GM04503 (cell line): ENCODE data around the gene SLC6A13.

Experiments
- DNase-seq: peaks from one replicate; pipeline ENCODE4 v3.0.0-alpha.2; 2012; ENCODE audit warnings: low read depth

SLC6A13 gene

DNA sequence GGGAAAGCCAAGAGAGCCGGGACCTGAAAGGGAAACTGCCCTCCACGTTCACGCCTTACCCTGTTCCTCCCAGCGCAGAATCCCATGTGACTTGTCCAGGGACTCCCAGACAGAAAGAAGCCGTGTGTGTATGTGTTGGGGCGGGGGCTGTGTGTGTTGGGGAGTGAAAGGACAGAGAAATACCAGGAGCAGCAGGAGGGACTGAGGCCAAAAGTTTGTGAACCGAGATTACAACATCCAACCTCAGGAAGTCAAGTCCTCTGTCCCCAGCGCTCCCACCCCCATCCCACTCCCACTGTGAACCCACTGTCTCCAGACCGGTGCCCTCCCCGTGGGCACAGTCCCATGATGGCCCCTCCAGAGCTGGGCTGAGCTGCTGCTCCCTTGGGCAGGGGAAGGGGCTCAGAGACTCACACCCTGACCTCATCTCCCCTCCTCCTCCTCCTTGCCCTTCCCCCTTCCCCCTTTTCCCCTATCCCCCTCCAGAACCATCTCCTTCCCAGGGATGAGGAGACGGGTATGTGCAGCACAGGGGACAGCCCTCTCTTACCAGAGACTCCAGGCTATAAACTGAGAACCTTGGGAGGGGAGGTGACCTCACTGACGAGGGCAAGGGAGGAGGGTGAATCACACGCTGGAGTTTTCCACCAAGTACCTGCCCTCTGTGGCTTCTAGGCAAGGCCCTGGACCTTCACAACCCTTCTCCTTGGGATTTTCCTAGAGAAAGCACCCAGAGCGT, 48.5 kb downstream of the SLC6A13 start, which contains the start of gene SLC6A12:
Gene SLC6A12, minus strand, starts transcription at position 155 of the 739 bp plus-strand sequence. CDS start 4,171 bp downstream, outside the sequence.
- no peak for DNase-seq

DNA sequence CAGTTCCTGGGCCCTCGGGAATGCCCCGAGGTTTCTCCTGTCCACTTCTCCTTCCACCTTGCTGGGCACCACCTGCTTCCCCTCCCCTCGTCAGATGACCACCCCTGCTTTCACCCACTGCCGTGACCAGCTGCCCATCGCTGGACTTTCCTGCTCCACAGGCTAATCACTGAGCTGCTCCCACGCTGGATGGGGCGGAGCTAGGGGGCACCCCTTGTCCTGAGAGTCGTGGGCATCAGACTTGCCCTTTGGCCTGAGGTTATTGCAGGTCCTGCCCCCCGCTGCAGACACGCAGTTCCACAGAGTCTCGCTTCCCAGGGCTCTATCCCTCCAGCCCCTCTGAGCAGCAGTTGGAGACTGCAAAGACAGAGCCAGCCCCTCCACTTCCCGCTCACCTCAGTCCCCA, 49.1 kb downstream of the SLC6A13 start:
- DNase-seq: no peak

DNA sequence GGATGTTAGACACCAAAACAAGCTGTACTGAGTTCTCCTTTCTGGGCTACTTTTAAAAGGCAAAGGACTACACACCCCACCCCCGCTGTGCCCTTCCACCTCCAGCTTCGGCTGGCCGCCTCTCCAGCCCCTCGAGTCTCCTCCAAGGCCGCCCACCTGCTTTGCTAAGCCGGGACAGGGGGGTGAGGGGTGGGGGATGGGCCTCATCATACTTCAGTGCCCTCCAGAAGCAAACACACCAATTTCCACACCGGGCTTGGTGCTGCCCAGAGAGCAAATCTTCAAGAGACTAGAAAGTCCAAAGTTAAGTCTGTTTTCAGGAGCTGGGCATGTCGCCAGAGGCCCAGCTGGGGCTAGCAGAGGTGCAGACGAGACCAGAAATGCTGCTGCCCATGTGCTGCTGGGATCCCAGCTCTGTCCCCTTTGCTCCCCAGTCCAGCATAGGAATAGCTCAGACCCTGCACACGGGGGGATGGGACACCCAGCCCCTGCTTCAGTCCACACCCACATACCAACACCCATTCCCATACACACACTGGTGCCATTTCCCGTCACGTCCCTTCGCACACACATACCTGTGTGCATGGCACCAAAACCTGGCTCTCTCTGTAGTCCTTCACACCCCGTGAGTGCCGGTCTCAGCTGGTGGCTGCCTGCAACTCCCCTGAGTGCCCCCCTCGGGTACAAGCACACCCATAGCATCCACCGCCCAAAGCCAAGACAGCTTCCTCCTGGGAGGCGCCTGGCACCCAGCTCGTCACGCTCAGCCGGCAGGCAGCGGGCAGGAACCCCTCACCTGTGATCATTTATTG, 49.7 kb downstream of the SLC6A13 start:
- DNase-seq: no peak

DNA sequence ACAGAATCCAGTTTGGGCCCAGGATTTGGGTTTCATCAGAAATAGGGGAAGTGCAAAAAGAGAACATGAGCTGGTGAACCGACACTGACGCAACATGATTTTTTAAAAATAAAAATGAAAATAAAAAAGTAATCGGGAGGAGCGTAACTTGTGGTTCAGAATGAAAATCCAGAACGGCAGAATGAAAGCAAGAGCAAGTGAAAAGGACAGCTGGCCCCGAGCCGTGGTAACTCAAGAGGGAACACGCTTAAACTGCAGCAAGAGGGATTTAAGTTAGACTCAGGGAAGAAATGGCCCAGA, 50.3 kb downstream of the SLC6A13 start:
- no peak for DNase-seq

DNA sequence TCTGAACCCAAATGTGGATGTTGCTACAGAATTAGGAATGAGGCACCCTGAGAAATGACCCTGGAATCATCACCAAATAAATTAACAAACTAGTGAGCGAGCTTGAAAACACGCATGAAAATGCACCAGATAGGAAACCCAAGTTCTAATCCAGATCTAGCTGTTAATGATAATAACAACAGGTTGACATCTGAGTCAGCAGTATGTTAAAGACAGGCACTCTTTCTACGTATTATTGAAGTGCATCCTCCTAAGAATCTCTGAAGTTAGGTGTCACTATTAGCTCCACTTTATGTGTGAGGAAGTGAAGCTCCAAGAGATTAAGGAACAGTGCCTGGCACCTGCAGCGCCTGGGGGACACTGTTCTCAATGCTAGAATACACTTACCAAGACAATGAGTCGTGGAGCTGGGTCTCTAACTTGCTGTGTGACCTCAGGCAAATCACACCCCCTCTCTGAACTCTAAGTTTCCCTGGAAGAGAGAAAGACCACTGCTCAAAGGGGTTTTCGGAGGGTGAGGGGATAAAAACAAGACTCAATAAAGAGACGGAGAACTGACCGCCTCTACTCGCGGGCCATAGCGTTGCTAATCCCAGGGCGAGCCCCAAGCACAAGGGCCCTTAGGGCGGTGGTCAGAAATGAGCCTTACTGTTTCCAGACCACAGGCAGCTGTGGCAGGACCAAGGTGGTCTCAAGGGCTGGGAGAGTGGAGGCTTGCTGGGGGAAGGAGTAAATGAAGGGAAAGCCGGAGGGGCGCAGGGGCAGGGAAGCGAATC, 50.8 kb downstream of the SLC6A13 start:
- DNase-seq: no peak

DNA sequence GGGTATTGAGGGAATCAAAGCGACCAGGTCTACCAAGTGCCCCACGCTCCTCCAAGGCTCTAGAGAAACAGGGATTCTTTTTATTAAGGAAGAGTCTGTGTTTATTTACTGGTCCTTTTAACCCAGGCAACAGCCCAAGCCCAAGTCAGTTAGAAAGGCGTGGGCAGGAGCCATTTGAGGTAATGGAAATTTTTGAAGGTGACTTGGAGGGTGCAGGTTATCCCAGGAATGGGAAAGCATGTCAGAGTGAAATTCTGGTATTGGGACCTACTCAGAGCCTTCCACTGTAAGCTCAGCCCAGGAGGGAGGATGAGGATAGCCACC, 51.5 kb downstream of the SLC6A13 start:
- no peak for DNase-seq

DNA sequence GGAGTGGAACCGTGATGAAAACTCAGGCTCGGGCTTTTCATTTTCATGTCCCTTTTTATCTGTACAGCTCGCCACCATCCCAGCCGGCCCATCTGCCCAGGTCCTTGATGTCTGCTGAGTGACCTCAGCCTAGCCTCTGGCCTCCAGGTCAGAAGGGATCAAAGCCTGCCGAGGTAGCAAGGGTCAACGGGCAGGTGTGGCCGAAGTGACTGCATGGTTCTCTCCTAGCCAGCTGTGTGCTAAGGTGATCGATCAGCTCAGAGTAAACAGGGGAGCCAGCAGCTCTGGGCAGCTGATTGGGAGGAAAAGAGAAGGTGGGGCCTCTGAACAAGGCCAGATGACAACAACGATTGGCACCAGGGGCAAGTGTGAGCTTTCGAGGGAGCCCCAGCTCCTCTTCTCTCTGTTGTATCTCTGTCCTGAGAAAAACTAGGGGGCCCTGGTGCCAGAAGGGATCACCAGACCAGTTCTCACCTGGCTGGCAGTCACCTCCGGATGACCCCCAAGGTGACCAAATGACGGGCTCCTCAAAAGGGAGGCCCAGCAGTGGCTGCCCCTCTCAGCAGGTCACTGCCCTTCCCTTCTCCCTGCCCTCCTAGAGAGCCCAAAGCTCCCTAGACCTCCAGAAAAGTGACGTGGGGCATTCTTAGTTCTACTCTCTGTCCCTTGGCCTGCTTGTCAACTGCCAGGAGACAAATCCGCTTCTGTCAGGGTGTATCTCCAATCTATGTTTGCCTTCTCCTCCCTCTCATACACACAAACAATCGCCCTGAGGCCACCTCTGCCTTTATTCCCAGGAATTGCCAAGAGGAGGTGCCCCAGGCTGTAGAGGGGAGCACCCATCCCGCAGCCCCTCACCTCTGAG, 52.1 kb downstream of the SLC6A13 start:
- DNase-seq: no peak

DNA sequence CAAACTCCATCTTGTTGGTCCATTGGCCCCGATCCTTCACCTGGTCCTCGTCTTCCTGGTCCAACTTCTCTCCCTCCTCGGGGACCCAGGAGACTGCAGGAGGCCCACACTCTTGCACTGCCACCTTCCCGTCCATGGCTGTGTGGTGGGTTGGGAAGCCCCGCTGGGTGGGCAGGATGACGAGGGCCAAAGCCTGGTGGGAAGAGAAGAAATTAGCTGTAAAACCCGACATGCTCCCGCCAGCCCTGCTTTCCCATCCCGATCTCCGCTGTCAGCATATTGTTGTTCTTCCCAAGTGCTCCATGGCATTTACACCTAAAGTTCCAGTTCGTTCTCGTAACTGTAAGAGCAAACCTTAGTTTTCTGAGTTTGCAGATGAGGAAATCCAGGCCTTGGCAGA, 52.8 kb downstream of the SLC6A13 start:
- no peak for DNase-seq

DNA sequence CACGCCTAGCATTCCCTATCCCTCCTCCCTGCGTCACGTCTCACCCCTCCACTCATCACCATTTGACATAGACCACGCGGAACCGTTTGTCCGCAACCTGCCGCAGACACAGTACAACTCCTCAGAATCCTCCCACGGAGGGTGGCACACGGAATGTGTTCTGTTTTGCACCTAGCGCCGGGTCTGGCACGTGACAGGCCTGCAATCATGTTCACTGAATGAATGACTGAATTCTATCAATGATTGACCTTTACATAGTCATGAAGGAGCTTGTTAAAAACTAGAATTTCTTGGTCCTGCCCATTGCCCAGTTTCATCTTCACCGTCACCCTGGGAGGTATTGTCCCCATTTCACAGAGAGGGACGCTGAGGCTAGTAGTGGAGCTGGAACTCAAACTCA, 53.4 kb downstream of the SLC6A13 start:
- DNase-seq: no peak

DNA sequence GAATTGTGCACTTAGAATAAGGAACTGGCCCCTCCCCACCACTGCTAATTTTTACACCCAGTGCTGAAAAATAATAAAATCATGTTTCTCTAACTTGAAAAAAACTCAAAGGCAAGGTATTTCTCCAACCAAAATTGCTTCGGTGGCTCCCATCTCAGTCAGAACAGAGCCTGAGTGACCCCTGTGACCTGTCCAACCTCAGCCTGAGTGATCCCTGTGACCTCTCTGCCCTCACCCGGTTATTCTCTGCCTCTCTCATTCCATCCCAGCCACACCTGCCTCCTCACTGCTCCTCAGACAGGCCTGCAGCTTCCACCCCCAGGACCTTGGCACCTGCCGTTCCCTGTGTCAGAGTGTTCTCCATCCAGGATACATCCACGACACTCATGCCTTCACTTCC, 53.8 kb downstream of the SLC6A13 start:
- no peak for DNase-seq

DNA sequence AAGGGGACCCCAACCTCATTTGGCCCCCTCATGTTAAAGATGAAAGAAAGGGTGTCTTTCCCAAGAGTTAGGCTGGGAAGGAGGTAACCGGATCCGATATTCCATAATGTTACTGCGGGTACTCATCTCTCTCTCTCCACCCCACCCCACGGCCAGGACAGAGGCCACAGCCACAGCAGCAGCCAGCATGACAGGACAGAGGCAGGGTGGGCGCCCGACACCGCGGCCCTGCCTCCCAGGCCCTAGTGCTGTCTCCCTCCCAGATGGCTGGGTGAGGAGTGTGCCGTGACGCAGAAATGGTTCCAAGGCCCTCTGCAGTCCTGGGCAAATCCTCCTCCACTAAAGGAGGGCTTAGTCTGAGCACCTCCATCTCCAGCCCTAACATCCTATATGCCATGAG, 54.8 kb downstream of the SLC6A13 start:
- no peak for DNase-seq

DNA sequence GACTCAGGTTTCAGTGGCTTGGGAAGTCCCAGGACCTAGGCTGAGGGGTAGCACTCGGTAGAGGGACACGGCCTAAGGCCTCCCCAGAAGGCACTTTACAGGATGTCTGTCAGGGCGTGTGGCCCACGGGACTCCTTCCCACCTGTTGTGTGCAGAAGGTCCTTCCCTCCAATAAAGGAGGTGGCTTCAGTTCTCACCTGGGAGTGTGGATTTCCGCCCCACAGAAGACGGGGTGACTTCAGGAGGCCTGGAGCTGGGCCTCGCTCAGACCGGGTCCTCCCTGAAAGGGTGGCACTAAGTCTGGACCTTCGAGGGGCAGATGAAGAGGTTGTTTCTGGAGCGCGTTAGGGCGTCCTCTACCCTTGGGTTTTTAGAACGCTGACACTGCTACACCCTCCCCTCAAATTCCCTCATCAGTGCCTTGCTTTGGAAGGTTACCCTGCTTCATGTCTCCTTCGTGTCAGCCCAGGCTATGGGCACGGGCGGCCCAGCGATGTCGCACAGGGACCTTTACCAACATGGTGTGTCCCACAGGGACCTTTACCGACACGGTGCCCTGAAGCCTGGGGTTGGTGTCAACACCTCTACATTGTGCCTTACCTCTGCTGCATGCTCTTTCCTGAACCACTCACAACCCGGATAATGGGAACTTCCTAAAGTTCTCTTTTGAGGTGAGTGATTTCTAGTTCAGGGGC, 55.7 kb downstream of the SLC6A13 start:
- DNase-seq: no peak

DNA sequence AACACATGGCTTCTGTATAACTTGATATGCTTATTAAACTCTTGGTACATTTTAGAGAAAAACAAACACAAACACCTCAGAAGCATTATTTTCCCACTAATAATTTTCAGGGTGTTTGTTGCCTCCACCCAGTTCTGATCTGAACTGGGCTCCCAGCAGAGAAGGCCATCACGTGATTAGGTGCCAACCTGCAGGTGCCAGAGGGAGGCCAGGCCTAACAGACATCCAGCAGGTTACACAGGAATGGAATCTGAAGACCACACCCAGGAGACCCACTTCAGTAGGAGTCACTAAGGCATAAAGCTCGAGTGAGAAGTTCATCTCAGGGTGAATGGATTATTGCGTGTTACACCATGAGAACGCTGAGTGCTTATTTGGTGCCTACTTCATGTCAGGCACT, 57.6 kb downstream of the SLC6A13 start:
- DNase-seq: no peak

DNA sequence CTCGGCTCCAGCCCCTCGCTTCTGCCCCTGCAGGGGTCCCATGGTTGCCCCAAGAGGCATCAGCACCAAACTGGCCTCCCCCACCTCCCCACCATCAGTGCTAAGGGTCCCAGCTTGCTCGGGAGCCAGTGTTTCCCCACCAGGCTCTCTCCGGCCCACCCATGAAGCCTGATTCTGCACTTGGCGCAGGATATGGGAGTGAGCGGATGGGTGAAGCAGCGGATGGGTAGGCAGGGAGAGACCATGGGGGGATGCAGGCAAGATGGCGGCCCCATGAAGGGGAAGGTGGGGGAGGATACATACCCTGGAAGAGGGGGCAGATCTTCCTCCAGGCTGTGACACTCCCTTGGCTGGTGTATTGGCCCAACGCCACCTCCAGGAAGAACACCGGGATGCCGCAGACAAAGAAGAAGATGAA, 58.4 kb downstream of the SLC6A13 start:
- no peak for DNase-seq

DNA sequence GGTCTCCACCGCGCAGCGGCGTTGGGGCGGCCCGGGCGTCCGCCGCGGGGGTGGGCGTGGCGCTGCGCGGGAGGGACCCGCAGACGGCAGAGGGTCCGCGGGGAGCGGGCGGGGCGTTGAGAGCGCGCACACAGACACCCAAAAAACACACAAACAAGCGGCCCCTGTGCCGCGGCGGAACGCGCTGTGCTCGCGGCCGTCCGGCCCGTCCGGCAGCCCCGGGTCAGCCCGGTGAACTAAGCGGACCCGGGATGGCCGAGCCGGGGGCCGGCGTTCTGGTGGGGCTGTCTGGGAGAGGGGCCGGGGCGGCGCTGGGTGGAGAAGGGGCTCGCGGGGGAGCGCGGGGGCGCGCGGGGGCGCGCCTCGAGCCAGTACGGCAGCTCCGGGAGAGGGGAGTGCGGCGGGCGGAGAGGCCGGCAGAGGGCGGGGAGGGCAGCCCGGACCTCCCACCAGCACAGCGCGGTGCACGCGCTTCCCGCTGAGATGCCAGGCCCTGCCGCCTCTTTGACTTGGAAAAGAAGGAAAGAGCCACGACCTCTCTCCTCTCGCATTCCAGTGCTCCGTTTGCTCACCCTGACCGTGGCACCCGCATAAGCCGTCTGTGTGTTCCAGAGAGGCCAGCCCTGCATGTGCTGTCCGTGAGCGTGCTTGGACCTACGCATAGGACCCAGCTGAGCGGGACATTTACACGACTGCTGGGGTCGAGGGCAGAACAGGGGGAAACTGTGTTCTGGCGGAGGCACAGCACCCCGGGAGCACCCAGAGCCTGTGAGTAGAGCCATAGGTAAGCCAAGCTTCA, 59.0 kb downstream of the SLC6A13 start:
- DNase-seq: no peak

DNA sequence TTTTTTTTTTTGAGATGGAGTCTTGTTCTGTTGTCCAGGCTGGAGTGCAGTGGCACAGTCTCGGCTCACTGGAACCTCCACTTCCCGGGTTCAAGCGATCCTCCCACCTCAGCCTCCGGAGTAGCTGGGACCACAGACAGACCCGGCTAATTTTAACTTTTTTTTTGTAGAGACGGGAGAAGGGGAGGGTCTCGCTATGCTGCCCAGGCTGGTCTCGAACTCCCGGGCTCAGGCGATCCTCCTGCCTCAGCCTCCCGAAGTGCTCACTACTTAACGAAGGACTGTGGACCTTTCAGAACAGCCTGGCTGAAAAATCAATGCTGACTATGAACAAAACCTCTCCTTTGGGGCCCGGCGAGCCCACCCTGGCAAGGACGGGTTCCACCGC, 59.6 kb downstream of the SLC6A13 start:
- no peak for DNase-seq

DNA sequence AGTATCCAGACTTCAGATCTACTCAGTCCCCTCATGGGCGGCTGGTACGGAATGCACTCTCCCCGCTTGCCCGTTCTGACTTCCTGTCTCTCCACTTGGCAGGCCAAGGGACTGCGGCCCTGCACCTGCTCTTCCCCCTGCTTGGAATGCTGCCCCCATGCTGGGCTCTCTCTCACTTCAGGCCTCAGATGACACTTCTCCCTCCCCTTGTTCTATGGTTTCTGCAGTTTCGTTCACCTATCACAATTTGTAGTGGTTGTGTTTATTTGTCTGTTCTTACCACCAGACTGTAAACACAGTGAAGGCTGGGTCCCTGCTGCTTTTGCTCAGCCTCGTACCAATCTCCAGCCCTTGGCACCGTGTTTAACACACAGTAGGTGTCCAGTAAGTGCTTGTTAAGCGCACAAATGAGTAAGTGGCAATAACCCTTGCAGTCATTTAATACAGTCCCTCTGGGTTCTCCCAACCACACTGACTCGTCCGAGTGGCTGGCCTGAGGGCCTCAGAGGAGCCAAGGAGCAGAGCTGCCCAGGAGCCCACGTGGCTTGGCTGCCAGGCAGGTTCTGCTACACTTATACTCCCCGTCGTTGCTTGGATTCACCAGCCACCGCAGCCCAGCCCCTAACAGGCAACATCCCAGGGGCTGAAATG, 60.4 kb downstream of the SLC6A13 start:
- DNase-seq: no peak

DNA sequence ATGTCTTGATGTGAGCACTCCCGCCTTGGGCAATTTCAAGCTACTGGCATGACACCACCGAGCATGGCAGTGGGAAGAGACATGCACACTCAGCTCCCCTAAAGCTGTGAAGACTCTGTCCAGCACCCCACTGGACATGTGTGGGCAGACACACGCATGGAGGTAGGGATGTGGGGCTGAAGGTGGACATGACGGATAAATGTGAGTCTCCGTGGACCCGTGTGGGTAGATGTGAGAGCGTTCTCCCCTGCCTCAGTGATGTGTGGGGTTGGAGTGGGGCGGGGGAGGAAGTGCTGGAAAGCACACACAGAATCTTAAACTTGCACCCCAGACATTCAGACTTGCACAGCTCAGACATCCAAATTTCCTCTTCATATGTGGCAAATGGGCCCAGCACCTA, 61.3 kb downstream of the SLC6A13 start:
- DNase-seq: no peak

DNA sequence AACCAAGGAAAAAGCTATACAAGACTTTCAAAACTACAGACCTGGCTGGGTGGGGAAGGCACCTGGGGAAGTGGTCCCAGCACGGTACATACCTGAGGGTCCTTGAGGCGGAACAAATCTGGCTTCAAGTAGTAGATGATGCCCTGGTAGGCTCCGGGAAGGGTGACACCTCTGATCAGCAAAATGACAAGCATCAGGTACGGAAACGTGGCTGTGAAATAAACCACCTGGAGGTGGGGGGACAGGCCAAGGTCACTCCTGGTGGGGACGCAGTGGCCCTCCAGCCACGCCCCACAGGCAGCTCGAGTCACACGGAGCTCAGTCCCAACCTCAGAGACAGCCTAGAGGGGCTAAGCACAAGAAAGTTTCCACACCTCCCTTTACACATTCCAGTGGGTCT, 63.9 kb downstream of the SLC6A13 start:
- no peak for DNase-seq
